GM10248 (cell line): ENCODE data around the gene ADAMTSL1.

Experiments used
- CTCF ChIA-PET: fragments of 300-600 bp; sonication (Branson Sonifier 250); formaldehyde crosslinking; extraction: SDS; loops from one replicate; lab custom pipeline; 2021; ENCODE audit warnings: antibody characterized with exemption; lab: Yijun Ruan, JAX
- POLR2A ChIA-PET: fragments of 350-650 bp; sonication (Branson Sonifier 250); formaldehyde crosslinking; extraction: SDS; loops from one replicate; lab custom pipeline; 2020; ENCODE audit warnings: antibody characterized with exemption; lab: Yijun Ruan, JAX
- DNase-seq: peaks from one replicate; pipeline ENCODE4 v3.0.0; 2012; ENCODE audit errors: extremely low spot score
- CTCF ChIP-seq: IDR thresholded peaks from 2 replicates; pipeline ENCODE4 v1.5.1; 2012; ENCODE audit warnings: mild to moderate bottlenecking, low read depth; ENCODE audit errors: extremely low read depth, missing control alignments, control extremely low read depth

ADAMTSL1 gene

GRCh38 chr9:18857334-18857733 is 383.4 kb downstream of the ADAMTSL1 start:
- POLR2A ChIA-PET, result no interaction called here
- DNase-seq, result no peak
- no peak for TF ChIP-seq CTCF
- CTCF ChIA-PET, result no interaction called here

DNA sequence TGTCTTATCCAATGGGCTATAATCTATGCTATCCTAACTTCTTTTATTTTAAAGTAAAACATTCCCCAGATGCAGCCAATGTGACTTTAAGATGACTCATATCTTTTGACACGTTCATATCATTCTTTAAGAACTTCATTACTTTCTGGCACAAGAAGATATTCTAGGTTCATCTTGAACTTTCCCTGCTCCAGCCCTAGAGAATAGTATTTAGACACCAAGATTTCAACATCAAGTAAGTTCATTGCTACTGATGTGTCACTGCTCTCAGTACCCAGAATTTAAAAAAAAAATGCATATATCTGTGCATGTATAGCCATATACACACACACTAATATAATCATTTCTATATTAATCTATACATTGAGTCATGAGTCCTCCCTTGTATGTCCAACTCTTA is 383.8 kb downstream of the ADAMTSL1 start:
- no peak for DNase-seq
- no peak for TF ChIP-seq CTCF
- POLR2A ChIA-PET, result no interaction called here

GRCh38 chr9:18861609-18862544 is 387.9 kb downstream of the ADAMTSL1 start:
- TF ChIP-seq CTCF, result no peak
- no peak for DNase-seq
- ChIA-PET CTCF (no interaction called here), POLR2A (no interaction called here)

More for the DNA sequence above, 383.8 kb downstream of the ADAMTSL1 start:
- CTCF ChIA-PET, result no interaction called here

GRCh38 chr9:18863791-18864190 is 389.8 kb downstream of the ADAMTSL1 start:
- ChIA-PET POLR2A (no interaction called here), CTCF (interaction anchor here (1.1 to 1.5 kb wide), 2 partner anchors 9 kb away, joined by 3 read pairs; no protein-coding TSS in a partner anchor)
- TF ChIP-seq CTCF, result no peak
- no peak for DNase-seq

GRCh38 chr9:18864516-18864915 is 390.6 kb downstream of the ADAMTSL1 start:
- no peak for DNase-seq
- CTCF ChIA-PET, result no interaction called here
- TF ChIP-seq CTCF, result no peak
- POLR2A ChIA-PET, result no interaction called here

DNA sequence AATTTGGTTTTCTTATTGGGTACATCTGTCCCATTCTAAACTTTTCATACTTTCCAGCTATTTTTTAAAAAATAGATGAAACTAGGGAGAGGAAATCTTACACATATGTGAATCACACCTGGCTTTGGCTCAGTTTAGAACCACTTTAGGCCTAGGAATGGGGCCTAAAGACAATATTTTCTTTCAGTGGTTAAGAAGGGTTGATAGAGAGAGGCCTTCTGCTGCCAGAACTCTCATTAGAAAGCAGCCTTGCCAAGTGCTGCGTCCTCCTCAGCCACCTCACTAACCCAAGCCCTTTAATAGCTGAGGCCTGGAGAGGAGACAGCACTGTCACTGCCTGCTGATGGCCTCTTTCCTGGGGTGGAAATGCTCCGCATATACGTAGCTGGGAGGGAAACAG is 391.6 kb downstream of the ADAMTSL1 start:
- ChIA-PET CTCF (interaction anchor here (1.3 kb wide), 1 partner anchor 9 kb away, joined by 3 read pairs; no protein-coding TSS in a partner anchor), POLR2A (no interaction called here)
- no peak for TF ChIP-seq CTCF
- no peak for DNase-seq
